HUDEP-2 (cell line): ENCODE results near the gene SYNGR4.
"Not testable (repeated sequence)": the region's sequence is repeated elsewhere in the genome, so short reads cannot be mapped to it uniquely, and the experiment has no call there.

Experiments
- DNase-seq, 76 experiments: peaks; one replicate each; lab custom pipeline; 2025; ENCODE audit not compliant: unreplicated experiment in 76 of 76; lab: John Stamatoyannopoulos, UW

The SYNGR4 gene

GRCh38 chr19:48368936-48369335 lies 4.8 kb downstream of the SYNGR4 start:
- DNase-seq: no peak

GRCh38 chr19:48370955-48371354 lies 6.8 kb downstream of the SYNGR4 start:
- no peak for DNase-seq

- no peak for DNase-seq
Measured at GRCh38 chr19:48371367-48371766, 7.2 kb downstream of the SYNGR4 start.

DNA sequence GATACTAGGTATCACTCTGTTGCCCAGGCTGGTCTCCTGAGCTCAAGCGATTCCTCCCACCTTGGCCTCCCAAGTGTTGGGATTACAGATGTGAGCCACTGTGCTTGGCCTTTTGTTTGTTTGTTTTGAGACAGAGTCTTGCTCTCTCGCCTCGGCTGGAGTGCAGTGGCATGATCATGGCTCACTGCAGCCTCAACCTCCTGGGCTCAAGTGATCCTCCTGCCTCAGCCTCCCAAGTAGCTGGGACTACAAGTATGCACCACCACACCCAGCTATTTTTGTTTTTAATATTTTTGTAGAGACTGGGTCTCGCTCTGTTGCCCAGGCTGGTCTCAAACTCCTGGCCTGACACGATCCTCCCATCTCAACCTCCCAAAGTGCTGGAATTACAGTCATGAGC lies 7.6 kb downstream of the SYNGR4 start:
- DNase-seq: not testable (repeated sequence)

DNA sequence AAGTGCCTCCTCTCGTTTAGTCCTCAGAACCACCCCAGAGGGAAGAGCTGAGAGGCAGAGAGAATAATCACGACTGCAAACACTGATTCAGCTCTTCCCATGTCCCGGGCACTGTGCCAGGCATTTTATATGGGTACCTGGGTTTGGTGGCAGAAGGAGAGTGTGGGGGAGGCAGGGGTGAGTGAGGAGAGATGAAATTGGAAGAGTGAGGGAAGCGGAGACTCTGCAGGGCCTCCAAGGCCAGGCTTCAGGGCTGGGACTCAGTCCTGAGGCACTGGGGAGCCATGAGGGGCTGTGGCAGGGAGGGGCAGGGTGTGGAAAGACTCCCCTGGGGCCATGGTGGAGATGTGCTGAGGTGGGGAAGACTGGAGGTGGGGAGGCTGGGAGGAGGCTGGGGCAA lies 8.7 kb downstream of the SYNGR4 start:
- DNase-seq: no peak

- no peak for DNase-seq
Measured at GRCh38 chr19:48373567-48373966, 9.4 kb downstream of the SYNGR4 start.

- DNase-seq: no peak
Measured at GRCh38 chr19:48378194-48378570, 14.0 kb downstream of the SYNGR4 start.

- no peak for DNase-seq
Measured at GRCh38 chr19:48379058-48379457, 14.9 kb downstream of the SYNGR4 start.

DNA sequence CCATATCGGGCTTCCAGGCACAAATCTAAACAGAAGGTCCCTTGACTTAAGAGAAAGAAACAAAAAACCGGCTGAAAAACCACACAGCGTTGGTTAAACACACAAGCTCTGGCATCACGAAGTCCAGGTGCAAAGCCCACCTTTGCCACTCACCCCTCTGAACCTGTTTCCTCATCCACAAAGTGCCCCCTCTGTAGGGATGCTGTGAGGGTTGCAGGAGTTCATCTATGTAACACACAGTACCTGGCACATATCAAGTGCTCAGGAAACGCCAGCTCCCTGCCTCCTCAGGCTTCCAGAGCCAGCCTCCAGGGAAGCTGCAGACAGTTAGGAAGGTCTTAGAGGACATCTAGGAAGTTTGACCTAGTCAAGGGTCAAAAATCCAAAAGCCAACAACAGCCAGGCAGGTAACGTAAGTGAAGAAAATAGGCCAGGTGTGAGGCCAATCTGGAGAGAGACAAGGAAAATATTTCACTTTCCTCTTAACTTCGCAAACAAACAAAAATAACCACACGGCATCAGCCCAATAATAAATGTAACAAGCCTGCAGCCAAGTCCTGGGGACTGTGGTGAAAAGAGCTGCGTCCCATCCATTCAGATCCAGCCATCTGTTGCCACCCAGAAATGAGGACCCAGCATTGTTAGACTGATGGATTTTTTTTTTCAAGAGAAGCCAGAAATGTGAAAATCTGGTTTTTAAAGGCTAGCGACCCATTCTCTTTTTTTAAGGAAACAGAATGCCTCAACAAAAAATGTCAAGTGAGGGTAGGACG lies 17.2 kb downstream of the SYNGR4 start:
- no peak for DNase-seq

DNA sequence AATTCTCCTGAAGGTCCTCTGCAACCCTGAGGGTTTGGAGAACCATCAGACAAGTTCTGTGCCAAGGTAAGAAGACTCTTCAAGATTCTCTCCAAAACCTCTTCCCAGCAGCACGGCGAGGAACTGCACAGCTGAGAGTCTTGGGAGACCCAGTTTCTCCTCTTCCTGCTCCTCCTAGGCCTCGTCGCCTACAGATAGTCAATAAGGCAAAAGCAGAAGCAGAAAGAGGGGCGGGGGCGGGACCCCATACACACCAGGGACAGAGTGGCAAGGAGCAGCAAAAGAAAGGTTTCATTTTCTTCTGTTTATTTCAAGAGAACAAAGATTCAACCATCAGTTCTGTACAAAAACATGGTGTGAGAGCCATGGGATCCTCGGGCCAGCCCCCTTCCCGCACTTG lies 18.1 kb downstream of the SYNGR4 start:
- no peak for DNase-seq

DNA sequence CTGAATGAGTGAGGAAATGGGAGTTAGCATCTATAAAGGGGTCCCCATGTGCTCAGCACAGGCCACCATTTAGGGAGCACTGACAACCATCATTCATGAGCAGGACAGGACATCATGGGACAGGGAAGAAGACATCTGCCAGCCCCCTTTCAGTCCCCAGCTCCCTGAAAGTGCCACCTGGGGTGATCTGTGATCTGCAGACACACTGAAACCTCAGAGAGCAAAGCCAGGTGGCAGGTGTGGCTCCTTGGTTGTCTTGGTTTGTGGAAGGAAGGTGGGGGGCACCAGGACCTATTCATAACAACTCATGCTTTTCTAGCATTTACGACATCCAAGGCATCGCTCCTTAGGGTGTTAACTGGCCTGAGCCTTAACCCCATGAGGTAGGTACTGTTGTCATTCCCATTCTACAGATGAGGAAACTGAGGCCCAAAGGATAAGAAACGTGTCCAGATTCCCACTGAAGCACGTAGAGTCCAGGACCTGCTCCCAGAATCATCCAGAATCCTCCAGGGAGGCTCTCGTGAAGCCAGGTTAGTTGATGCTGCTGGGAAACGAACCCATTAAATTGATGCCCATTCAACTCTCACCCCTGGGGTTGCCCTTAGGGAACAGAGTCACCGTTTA lies 21.4 kb downstream of the SYNGR4 start:
- DNase-seq: no peak

GRCh38 chr19:48386981-48387380 lies 22.8 kb downstream of the SYNGR4 start:
- DNase-seq: no peak

DNA sequence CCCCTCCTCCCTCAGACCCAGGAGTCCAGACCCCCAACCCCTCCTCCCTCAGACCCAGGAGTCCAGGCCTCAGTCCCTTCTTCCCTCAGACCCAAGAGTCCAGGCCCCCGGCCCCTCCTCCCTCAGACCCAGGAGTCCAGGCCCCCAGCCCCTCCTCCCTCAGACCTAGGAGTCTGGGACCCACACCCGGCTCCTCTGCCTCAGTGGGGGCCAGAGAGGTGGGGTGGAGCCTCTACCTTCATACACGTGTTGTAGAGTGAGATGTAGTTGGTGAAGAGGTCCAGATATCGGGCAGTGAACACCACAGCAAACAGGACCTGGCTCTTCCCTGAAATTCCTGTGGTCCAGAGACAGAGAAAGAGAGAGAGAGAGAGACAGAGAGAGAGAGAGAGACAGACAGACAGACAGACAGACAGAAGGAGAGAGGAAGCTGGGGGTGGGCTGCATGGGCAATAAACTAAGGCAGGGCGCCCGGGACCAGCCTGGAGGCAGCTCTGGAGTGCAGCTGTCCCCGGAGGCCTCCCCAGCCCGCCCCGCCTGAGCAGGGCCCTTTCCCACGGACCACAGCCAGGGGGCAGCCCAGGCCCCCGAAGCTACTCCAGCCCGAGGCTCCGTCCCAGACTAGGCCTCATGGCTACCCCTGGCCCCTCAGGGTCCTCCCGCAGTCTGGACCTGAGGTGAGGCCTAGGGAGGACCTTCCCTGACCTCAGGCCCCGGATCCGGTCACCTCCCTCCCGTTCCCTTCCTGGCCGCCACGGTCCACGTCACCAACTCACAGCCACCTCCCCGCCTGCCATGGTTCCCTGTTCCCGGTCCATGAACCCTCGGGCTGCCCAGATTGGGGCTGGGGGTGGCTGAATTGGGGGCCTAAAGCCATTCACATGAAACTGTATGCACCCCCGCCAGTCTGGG lies 26.3 kb downstream of the SYNGR4 start:
- DNase-seq: peak in 62 of 76 experiments; percentile 23 to 96 (median 62)

DNA sequence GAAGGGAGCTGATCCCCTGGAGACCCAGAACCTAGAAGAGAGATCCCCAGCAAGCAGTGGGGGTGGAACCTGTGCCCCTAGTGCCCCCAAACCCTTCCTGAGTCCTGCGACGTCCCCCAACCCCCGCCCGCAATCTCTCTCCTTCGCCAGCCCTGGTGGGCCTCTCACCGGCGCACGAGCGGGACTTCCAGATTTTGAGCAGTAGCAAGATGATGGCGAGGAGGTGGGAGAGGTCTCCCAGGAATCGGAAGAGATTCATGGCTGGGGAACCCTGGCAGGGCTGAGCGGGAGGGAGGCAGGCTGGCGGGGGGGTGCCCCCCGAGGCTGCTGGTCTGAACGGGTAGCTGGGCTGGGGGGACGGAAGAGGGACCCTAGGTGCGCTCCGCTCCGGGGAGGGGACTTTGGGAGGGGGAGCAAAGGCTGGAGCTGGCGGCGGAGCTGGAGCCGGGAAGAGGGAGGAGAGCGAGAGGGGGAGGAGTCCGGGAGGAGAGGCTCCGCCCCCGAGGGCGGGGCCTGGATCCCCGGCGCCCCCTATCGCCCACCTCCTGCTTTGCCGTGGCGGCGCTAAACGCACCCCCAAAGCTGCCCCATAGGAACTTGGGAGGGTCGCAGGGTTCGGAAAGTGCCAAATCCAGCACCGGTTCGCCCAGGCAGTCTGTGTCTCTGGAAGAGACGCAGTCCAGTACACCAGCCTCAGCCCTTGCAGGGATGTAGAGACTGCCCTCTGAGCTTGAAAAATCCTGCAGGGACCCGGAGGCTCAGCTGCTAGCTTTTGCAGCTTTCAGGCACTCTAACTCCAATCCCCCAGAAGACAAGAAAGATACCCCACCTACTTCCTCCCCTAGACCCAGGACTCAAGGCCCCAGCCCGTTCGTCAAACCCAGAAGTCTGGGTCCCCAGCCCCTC lies 27.2 kb downstream of the SYNGR4 start, which contains the start of gene KDELR1:
KDELR1 (minus strand) TSS at position 452 of the 906 bp plus-strand sequence; CDS start at position 259, 193 bp downstream.
- DNase-seq: peak in 59 of 76 experiments; percentile 25 to 90 (median 60)

- DNase-seq: not testable (repeated sequence)
Measured at GRCh38 chr19:48392006-48392344, 27.8 kb downstream of the SYNGR4 start.

DNA sequence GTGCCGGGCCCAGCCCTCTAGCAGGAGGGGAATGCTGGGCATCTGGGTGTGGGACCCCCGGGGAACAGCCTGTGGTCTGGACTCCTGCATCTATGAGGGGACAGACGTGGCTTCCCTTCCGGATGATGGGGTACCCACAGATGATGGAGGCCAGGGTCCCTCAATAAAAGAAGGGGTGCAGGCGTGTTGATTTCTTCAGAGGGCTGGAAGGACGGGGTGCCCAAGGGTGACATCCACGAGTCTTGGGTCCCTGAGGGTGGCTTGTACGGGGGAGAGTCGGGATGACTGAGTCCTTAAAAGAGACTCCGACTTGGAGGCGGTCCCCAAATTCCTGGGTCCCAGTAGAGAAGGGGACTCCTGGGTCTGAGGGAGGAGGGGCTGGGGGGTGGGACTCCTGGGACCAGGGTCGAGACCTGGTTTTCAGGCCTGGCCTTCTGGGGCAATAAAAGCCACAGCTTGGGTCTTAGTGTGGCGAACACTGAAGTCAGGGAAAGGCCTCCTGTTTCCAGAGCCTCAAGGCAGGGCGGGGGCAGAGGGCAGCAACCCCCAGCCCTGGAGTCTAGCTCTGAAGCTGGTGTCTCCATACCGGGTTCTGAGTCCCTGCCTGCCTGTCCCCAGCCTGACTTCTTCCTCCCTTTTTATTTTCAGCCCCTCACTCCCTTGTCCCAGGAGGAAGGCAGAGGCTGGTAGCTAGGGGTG lies 28.8 kb downstream of the SYNGR4 start:
- DNase-seq: no peak

GRCh38 chr19:48393559-48394330 lies 29.6 kb downstream of the SYNGR4 start, which contains the start of gene GRIN2D:
Gene GRIN2D (plus strand): TSS chr19:48393668. CDS start chr19:48398393, 4,725 bp downstream.
- DNase-seq: peak in 53 of 76 experiments; percentile 15 to 68 (median 49)

GRCh38 chr19:48394331-48395169 lies 30.4 kb downstream of the SYNGR4 start:
- DNase-seq: peak in 1 of 76 experiments; percentile 28
